KMS-11 (cell line): ENCODE data around the gene COL1A2.

ENCODE experiments used
- H2AFZ ChIP-seq: fragments of 200-600 bp; sonication (generic); 2 replicates; pipeline ENCODE4 v1.6.1; 2016; ENCODE audit warnings: antibody characterized with exemption, mixed run types, low read depth
- H3K27ac ChIP-seq: fragments of 200-600 bp; sonication (generic); 2 replicates; pipeline ENCODE4 v1.6.1; 2016; ENCODE audit warnings: mild to moderate bottlenecking, mixed run types
- H3K27me3 ChIP-seq: fragments of 200-600 bp; sonication (generic); 2 replicates; pipeline ENCODE4 v1.6.1; 2017; ENCODE audit warnings: mild to moderate bottlenecking, low read depth, mixed run types, moderate library complexity; ENCODE audit not compliant: insufficient read depth
- H3K36me3 ChIP-seq: fragments of 200-600 bp; sonication (generic); 2 replicates; pipeline ENCODE4 v1.6.1; 2017; ENCODE audit warnings: mild to moderate bottlenecking, mixed run types; ENCODE audit not compliant: insufficient read depth
- H3K4me1 ChIP-seq: fragments of 200-600 bp; sonication (generic); 2 replicates; pipeline ENCODE4 v1.6.1; 2016; ENCODE audit warnings: mild to moderate bottlenecking, low read depth, mixed run types; ENCODE audit not compliant: poor library complexity, severe bottlenecking
- H3K4me2 ChIP-seq: fragments of 200-600 bp; sonication (generic); 2 replicates; pipeline ENCODE4 v1.7.0; 2016; ENCODE audit warnings: mild to moderate bottlenecking, mixed run types
- H3K4me3 ChIP-seq: fragments of 200-600 bp; sonication (generic); IDR thresholded peaks from 2 replicates; pipeline ENCODE4 v1.6.1; 2017; ENCODE audit warnings: low read depth, low read length, mixed read lengths; ENCODE audit not compliant: insufficient read depth
- H3K79me2 ChIP-seq: fragments of 200-600 bp; sonication (generic); 2 replicates; pipeline ENCODE4 v1.6.1; 2016; ENCODE audit warnings: low read depth, mixed run types; ENCODE audit not compliant: insufficient read depth
- H3K9ac ChIP-seq: fragments of 200-600 bp; sonication (generic); 2 replicates; pipeline ENCODE4 v1.6.1; 2016; ENCODE audit warnings: mild to moderate bottlenecking, mixed run types
- H4K20me1 ChIP-seq: fragments of 200-600 bp; sonication (generic); 2 replicates; pipeline ENCODE4 v1.6.1; 2016; ENCODE audit warnings: mild to moderate bottlenecking, mixed run types; ENCODE audit not compliant: insufficient read depth
- TF ChIP-seq, protein P1 (sequence below): fragments of 200-600 bp; sonication (generic); conservative IDR thresholded peaks from 2 replicates; pipeline ENCODE4 v1.6.1; 2017; ENCODE audit warnings: low read depth, mild to moderate bottlenecking, antibody characterized with exemption, low read length, moderate library complexity, mixed read lengths

Gene COL1A2

DNA sequence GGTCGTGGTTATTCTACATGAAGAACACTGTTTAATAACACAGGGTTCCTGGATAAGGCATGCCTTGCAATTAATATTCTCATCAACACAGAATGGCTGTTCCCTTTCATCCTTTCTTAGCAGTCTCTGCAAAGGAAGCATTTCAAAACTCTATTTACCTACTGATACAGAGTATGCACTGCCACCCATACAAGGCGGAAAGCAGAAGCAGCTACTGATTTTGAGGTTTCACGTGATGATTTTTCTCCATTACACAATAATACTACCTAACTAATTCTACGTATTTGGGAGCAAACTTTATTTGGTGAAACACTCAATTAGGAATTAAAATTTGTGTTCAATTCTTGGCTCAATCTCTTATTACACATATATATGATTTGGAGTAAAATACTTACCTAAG is 43.0 kb upstream of the COL1A2 start:
- no peak overlapping the region for H3K4me3 ChIP-seq
- TF ChIP-seq, protein P1, sequence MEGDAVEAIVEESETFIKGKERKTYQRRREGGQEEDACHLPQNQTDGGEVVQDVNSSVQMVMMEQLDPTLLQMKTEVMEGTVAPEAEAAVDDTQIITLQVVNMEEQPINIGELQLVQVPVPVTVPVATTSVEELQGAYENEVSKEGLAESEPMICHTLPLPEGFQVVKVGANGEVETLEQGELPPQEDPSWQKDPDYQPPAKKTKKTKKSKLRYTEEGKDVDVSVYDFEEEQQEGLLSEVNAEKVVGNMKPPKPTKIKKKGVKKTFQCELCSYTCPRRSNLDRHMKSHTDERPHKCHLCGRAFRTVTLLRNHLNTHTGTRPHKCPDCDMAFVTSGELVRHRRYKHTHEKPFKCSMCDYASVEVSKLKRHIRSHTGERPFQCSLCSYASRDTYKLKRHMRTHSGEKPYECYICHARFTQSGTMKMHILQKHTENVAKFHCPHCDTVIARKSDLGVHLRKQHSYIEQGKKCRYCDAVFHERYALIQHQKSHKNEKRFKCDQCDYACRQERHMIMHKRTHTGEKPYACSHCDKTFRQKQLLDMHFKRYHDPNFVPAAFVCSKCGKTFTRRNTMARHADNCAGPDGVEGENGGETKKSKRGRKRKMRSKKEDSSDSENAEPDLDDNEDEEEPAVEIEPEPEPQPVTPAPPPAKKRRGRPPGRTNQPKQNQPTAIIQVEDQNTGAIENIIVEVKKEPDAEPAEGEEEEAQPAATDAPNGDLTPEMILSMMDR, result no peak
- no peaks in the 10 kb centered on the region for H4K20me1 ChIP-seq
- no peak overlapping the region for H3K4me2 ChIP-seq
- no peaks in the 10 kb centered on the region for H3K79me2 ChIP-seq
- H2AFZ ChIP-seq, result no peak overlapping the region
- no peaks in the 10 kb centered on the region for H3K36me3 ChIP-seq
- no peaks in the 10 kb centered on the region for H3K4me1 ChIP-seq
- H3K9ac ChIP-seq, result no peak overlapping the region
- H3K27me3 ChIP-seq, result no peaks in the 10 kb centered on the region
- no peak overlapping the region for H3K27ac ChIP-seq

DNA sequence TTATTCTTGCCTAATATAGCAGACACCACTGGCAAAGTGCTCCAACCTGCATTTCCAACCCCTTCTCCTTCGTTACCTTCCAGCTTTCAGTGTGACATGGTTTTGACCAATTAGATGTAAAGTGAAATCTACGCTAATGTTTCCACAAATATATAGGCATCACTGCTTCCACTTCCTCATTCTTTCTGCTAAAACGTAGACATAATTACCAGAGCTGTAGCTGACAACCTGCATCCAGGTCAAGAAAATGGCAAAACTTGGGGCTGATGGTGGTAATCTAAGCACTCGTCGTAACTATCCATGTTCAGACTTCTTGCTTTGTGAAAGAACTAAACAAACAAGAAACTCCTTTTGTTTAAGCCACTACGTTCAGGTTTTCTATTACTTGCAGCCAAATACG is 41.8 kb upstream of the COL1A2 start:
- H3K4me3 ChIP-seq, result no peak overlapping the region
- H3K4me2 ChIP-seq, result no peak overlapping the region

DNA sequence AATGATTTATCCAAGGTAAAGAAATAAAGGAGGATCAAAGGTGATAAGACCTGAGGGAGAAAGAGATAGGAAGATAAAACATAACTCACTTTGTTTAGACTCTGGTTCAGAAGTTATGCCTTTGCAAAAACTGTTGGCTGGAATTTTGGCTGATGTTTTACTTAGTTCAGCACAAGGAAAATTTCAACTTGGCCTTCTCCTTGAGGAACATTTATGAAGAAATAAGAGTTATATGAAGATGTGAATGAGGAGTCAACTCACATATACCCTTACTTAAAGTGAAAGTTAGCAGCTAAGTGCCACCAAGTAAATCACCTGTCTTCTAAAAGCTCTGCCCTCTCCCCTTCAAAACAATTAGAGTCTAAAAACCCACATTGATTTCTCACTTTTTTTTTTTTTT is 39.7 kb upstream of the COL1A2 start:
- Histone ChIP-seq H3K36me3 (no peaks in the 10 kb centered on the region), H3K27me3 (no peaks in the 10 kb centered on the region), H3K4me1 (no peaks in the 10 kb centered on the region), H3K79me2 (no peaks in the 10 kb centered on the region), H4K20me1 (no peaks in the 10 kb centered on the region), H3K9ac (no peak overlapping the region), H3K4me3 (no peak overlapping the region), H3K4me2 (no peak overlapping the region), H2AFZ (no peak overlapping the region), H3K27ac (no peak overlapping the region)
- TF ChIP-seq, protein P1, result no peak

More for the DNA sequence above, 41.8 kb upstream of the COL1A2 start:
- TF ChIP-seq, protein P1, result no peak
- Histone ChIP-seq H4K20me1 (no peaks in the 10 kb centered on the region), H2AFZ (no peak overlapping the region), H3K9ac (no peak overlapping the region), H3K27ac (no peak overlapping the region), H3K79me2 (no peaks in the 10 kb centered on the region), H3K4me1 (no peaks in the 10 kb centered on the region), H3K27me3 (no peaks in the 10 kb centered on the region), H3K36me3 (no peaks in the 10 kb centered on the region)

DNA sequence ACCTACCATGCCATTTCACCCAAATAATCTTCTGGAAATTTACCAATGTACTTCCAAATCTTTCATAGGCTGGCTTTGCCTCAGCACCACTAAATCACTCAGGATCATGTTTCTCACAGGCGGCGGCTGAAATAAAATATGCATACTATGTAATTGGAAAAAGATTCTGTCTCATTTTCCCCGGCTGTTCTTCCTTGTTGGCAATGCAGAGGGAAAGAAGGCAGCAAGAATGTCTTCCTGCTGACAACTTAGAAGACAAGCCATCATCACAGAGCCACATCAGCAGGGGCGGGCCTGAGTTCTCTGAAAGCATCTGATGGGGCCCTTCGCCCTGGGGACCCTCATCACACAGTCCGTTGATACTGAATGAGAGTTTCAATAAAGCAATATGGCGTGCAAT is 39.2 kb upstream of the COL1A2 start:
- Histone ChIP-seq H3K9ac (no peak overlapping the region), H2AFZ (no peak overlapping the region), H3K4me3 (no peak overlapping the region), H3K4me1 (no peaks in the 10 kb centered on the region), H3K36me3 (no peaks in the 10 kb centered on the region), H3K79me2 (no peaks in the 10 kb centered on the region), H3K4me2 (no peak overlapping the region), H3K27ac (no peak overlapping the region), H4K20me1 (no peaks in the 10 kb centered on the region), H3K27me3 (no peaks in the 10 kb centered on the region)
- TF ChIP-seq, protein P1, result no peak
